HG03039 (cell line): Measurements from ENCODE around the gene RIPK3.
"Not testable (repeated sequence)": the region's sequence is repeated elsewhere in the genome, so short reads cannot be mapped to it uniquely, and the experiment has no call there.

Experiments used
- ATAC-seq: cut with Tn5 transposase; IDR thresholded peaks from one replicate; pipeline ENCODE4 v1.9.1; 2021; ENCODE audit warnings: mild to moderate bottlenecking, moderate library complexity; ENCODE audit not compliant: unreplicated experiment

RIPK3 gene

GRCh38 chr14:24348186-24348585 is 8.4 kb upstream of the RIPK3 start:
- no peak for ATAC-seq

- ATAC-seq, result no peak
These were observed 7.3 kb upstream of the RIPK3 start for GRCh38 chr14:24347134-24347533.

- no peak for ATAC-seq
These were observed 4.2 kb upstream of the RIPK3 start for GRCh38 chr14:24343795-24344660.

GRCh38 chr14:24342889-24343288 is 3.1 kb upstream of the RIPK3 start:
- no peak for ATAC-seq

GRCh38 chr14:24340606-24341005 is 815 bp upstream of the RIPK3 start:
- ATAC-seq, result no peak

- no peak for ATAC-seq
These were observed 948 bp downstream of the RIPK3 start for GRCh38 chr14:24338843-24339242.

- ATAC-seq, result no peak
These were observed 2.0 kb downstream of the RIPK3 start for GRCh38 chr14:24337824-24338175.

GRCh38 chr14:24337144-24337823 is 2.5 kb downstream of the RIPK3 start:
- no peak for ATAC-seq

GRCh38 chr14:24335461-24336171 is 4.2 kb downstream of the RIPK3 start:
- ATAC-seq, result no peak

GRCh38 chr14:24334431-24335291 is 5.1 kb downstream of the RIPK3 start, which contains the start of gene ADCY4:
Gene ADCY4, minus strand, starts transcription at chr14:24335071. Its CDS starts 419 bp downstream, at chr14:24334652.
- no peak for ATAC-seq

- ATAC-seq, result peak; percentile 76
These were observed 7.4 kb downstream of the RIPK3 start for GRCh38 chr14:24332268-24332993.

- ATAC-seq, result no peak
These were observed 8.0 kb downstream of the RIPK3 start for GRCh38 chr14:24331731-24332267.

GRCh38 chr14:24330973-24331674 is 8.7 kb downstream of the RIPK3 start:
- no peak for ATAC-seq

- ATAC-seq, result no peak
These were observed 10.1 kb downstream of the RIPK3 start for GRCh38 chr14:24329736-24330135.

- ATAC-seq, result no peak
These were observed 10.6 kb downstream of the RIPK3 start for GRCh38 chr14:24329073-24329663.

- not testable (repeated sequence) for ATAC-seq
These were observed 11.9 kb downstream of the RIPK3 start for GRCh38 chr14:24327914-24328313.

GRCh38 chr14:24327303-24327702 is 12.5 kb downstream of the RIPK3 start:
- ATAC-seq, result no peak

GRCh38 chr14:24325963-24326362 is 13.8 kb downstream of the RIPK3 start:
- ATAC-seq, result no peak
